GM10266 (cell line): Measurements from ENCODE around the gene GABRG3.
"Not testable (repeated sequence)": the region's sequence is repeated elsewhere in the genome, so short reads cannot be mapped to it uniquely, and the experiment has no call there.

Experiments
- DNase-seq: peaks from one replicate; pipeline ENCODE4 v3.0.0; 2012; ENCODE audit errors: extremely low spot score
- CTCF ChIP-seq: IDR thresholded peaks from 2 replicates; pipeline ENCODE4 v1.5.1; 2012; ENCODE audit warnings: mild to moderate bottlenecking, low read depth; ENCODE audit not compliant: control insufficient read depth, insufficient read depth; ENCODE audit errors: missing control alignments

The GABRG3 gene

GRCh38 chr15:27352136-27352535 lies 381.2 kb downstream of the GABRG3 start:
- no peak for TF ChIP-seq CTCF
- no peak for DNase-seq

DNA sequence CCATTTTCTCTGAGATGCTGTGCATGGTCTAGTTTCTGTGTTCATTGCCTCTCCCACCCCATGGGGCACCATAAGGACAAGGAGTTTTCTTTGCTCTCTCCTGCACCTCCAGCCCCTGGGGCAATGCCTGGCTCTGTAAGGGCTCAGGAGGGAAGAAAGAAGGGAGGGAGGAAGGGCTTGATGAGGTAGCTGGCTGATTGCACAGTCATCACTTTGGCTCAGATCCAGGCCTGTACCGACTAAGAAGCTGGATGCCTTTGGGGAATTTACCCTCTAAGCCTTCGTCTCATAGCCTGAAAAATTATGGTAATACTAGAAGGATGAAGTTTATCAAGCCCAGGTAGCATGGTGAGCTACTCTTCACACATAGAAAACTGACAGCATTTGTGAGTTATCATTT lies 382.9 kb downstream of the GABRG3 start:
- no peak for DNase-seq
- TF ChIP-seq CTCF = no peak

GRCh38 chr15:27358751-27359434 lies 387.9 kb downstream of the GABRG3 start:
- no peak for DNase-seq
- peak; percentile 37 for TF ChIP-seq CTCF

DNA sequence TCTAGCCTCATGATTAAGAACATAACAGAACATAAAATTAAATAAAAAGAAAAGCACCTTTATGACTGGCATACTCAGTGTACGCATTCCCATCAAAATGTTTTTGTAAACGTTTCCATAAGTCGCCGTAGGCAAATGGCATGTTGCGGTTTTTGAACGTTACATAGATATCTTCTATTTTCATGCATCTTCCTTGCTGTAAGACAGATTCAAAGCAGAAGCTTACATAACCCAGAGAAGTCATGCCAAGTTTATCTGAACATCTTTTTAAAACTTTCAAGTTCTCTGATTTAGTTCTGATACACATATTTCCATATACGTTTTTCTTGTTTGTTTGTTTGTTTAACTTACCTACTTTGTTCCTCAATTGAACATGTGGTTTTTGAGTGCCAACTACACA lies 388.6 kb downstream of the GABRG3 start:
- no peak for DNase-seq

DNA sequence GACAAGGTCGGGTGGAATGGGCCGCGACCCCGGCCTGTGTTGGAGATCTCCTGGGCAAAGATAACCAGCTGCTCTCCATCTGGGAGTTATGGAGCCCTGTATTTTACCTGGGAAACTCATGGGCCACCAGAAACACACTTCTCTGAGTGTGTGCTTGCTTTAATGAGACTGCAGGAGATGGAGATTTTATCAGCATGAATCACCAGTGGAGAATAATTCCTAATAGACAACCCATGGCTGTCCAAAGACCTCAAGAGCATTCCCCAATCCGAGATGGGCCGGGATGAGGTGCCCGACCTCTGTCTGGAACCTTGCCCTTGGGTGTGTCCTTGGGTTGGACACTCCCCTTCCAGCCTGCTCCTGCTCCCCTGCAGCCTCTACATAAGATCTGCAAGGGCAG lies 389.3 kb downstream of the GABRG3 start:
- no peak for TF ChIP-seq CTCF
- no peak for DNase-seq

More for the DNA sequence above, 388.6 kb downstream of the GABRG3 start:
- TF ChIP-seq CTCF = no peak

- TF ChIP-seq CTCF = no peak
- no peak for DNase-seq
These were observed 390.5 kb downstream of the GABRG3 start for GRCh38 chr15:27361438-27361837.

- TF ChIP-seq CTCF = no peak
- no peak for DNase-seq
These were observed 394.5 kb downstream of the GABRG3 start for GRCh38 chr15:27365456-27365855.

DNA sequence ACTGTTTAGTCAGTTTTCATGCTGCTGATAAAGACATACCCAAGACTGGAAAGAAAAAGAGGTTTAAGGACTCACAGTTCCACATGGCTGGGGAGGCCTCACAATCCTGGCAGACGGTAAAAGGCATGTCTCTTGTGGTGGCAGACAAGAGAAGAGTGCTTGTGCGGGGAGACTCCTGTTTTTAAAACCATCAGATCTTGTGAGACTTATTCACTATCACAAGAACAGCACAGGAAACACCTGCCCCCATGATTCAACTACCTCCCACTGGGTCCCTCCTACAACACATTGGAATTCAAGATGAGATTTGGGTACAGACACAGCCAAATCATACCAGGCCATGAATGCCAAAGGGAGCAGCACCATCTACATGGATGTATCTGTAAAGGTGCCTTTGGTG lies 406.4 kb downstream of the GABRG3 start:
- DNase-seq = not testable (repeated sequence)
